DND-41 (cell line): Measurements from ENCODE around the gene GMPR.

Source experiments
- CTCF ChIP-seq: IDR thresholded peaks from 2 replicates; pipeline ENCODE4 v1.5.1; 2012; ENCODE audit warnings: borderline replicate concordance, low read length, moderate library complexity, mild to moderate bottlenecking; ENCODE audit not compliant: poor library complexity, severe bottlenecking; ENCODE audit errors: extremely low read depth
- EZH2 ChIP-seq: IDR thresholded peaks from 3 replicates; pipeline ENCODE4 v1.6.1; 2012; ENCODE audit warnings: borderline replicate concordance, low read depth, mild to moderate bottlenecking, moderate library complexity, low read length, inconsistent platforms; ENCODE audit not compliant: severe bottlenecking

- TF ChIP-seq CTCF (no peak), EZH2 (no peak)
Observed at GRCh38 chr6:16244869-16245451, 6.6 kb downstream of the GMPR start.
